HG02588 (cell line): ENCODE data around the gene DCAF4.

Experiments
- ATAC-seq: cut with Tn5 transposase; IDR thresholded peaks from one replicate; pipeline ENCODE4 v1.9.1; 2021; ENCODE audit warnings: mild to moderate bottlenecking, moderate library complexity; ENCODE audit not compliant: unreplicated experiment

DCAF4 gene

DNA sequence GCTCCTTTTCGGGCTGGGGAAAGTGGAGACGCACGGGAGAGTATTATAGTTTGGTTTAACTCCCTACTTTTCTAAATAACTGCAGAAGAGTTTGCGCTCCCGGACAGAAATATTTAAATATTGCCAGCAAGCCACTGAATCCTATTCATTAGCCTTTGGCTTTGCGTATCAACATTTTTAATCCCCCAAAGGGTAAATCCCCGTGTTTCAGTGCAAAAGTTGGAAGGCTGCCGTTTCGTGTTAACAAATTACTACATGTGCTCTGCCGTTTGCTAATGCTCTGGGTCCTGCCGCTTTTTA is 32.0 kb upstream of the DCAF4 start:
- ATAC-seq, result no peak

DNA sequence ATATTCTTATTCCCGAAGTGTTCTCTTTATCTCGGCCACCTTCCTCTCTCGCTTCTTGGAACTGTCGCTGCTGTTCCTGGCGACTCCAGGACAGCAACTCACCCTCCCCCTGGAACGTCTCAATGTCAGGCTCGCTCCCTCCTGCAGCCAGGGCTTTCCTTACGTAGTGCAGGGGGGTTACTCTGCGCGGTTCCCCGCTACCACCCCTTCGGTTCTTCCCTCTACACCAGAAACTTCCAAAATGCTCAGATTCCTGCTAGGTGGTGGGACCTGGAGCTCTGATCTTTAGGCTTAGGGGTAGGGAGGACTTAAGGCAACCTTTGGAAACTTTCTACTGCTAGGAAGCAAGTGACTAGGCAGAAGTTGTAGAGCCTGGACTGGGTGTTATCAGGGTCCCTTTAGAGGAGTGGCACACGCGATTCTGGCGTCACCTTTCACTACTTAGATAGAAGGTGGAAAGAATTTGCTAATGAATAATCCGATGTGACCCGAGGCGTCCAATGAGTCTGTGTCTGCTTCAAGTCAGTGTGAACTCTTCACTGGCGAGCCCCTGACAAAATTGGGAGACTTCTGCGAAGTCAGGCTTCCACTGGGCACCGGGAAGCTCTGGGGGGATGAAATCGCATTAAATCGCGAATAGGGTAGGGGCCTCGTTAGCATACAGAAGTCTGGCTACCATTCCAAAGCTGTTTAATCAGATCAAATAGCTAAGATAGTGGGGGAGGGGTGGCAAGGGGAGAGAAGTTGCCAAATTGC is 31.5 kb upstream of the DCAF4 start:
- no peak for ATAC-seq

DNA sequence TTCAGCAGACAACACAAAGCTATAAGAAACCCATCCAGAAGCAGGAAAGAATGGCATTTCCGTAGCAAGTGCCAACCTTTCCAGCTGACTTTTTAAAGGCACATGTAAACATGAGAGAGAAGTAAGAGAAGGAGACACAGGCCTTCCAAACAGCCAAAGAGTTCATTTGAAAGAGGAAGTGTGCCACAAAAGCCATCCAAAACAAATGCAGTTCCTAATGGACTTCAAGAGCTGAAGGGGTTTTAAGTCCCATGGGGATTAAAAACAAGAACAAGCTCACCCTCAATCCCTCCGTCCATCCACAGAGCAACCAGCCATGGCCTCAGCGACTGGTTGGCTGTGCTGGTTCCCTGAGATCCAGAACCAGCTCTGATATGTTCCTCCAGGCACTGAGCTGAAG is 27.8 kb upstream of the DCAF4 start:
- ATAC-seq, result no peak

DNA sequence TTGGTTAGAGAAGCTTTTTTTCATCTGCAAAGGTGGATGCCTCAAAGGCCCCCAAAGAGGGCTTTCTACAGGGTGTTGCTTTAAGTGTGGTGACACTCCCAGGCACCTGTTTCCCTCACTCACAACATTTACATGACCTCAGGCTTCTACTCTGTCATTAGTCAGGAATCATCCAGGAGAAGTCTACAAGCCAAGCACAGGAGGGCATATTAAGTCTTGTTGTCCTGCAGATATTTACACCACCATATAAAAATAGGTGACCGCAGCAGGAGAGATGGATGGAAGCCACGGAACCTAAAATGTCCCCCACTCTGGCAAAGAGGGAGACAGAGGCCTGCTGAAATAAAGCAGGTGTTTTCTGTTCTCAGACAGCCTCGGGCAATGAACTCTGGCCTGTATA is 24.9 kb upstream of the DCAF4 start:
- ATAC-seq, result no peak

DNA sequence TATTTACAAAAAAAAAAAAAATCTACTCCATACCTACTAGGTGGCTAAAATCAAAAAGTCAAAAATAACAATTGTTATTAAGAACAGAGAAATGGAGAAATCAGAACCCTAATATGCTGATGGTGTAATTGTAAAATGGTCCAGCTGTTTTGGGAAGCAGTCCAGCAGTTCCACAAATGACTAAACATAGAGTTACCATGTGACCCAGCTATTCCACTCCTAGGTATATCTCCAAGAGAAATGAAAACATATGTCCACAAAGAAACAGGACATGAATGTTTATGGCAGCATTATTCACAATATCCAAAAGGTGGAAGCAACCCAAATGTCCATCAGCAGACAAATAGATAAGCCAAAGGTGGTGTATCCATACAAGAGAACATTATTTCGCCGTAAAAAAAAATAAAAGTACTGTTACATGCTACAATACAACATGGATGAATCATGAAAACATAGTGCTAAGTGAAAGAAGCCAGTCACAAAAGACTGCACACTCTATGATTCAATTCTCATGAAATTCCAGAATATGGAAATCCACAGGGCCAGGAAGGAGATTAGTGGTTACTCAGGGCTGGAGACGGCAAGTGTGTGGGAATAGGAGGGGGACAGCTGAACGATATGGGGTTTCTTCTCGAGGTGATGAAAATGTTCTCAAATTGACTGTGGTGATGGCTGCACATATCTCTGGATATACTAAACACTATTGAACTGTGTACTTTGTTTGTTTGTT is 23.3 kb upstream of the DCAF4 start:
- ATAC-seq, result no peak

DNA sequence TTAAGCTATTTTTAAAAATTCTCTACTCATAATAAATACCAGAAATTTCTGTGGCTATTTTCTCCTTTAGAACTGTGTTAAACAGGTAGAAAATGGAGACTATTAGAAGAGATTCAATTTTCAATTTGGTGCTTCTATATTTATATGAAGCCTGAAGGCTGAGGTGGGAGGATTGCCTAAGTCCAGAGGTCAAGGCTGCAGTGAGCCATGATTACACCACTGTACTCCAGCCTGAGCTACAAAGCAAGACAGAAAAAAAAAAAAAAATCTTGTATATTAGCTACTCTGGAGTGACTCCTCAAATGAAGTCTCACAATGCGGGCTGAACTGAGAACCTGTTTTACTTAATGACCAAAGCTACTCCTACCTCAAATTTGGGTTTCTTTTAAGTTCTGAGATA is 22.5 kb upstream of the DCAF4 start:
- ATAC-seq, result no peak

DNA sequence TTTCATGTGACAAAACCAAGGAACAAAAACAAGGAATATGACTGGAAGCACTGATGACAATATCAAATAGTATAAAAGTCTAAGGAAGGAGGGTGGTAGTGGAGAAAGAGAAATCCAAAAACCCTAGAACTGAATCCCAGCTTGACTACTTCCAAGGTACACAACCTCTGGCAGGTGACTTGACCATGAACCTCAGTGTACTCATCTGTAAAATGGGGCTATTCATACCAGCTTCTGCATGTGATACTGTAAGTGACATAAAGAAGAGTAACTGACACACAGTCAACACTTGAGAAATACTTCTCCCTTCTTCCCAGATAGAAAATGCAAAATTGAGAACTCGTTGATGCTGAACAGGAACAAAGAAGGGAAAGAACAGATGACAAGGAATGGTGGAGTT is 22.0 kb upstream of the DCAF4 start:
- ATAC-seq, result no peak

DNA sequence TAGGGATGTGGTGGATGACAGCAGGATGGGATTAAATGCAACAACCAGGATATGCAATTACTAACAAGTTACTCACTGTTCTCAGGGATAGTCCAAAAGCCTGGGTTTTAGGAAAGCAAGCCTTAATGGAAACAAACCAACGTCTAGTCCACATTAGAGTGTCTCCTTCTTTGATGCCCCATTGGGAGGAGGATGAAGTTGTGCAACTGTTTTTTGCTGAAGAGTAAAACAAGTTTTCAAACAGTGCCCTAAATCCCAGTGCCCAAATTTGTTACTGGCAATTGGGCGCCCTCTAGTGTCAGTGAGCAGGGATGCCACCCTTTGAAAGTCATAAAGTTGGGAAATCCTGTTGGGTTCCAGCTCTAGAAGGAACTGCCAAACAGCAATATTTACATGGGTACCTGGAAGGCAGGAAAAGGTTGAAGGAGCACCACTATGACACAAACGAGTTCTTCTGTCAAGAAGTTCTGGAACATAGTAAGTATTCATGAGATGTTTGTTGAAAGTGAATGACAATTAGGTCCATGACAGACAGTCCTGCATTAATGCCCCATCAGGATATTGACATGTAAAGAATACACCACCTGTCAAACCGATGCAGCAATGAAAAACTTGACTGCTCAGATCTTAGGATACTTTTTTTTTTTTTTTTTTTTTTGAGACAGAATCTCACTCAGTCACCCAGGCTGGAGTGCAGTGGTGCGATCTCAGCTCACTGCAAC is 21.3 kb upstream of the DCAF4 start:
- ATAC-seq, result no peak

DNA sequence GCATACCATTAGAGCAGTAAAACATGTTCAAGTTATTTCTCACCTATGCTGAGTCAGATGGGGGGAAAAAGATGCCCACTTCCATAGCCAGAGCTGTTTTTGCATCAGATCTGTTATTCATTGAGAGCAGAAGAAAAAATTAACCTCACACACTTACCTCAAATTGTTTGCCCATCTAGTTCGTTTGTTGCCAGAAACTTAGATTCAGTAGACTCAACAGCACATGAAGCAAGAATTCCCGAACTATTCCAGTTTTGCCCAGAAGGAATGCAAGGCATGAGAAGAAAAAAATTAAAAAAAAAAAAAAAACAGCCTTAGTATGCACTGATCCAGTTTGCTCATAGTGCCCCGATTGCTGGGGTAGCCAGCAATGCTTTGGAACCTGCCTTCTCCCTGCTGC is 19.9 kb upstream of the DCAF4 start:
- no peak for ATAC-seq

DNA sequence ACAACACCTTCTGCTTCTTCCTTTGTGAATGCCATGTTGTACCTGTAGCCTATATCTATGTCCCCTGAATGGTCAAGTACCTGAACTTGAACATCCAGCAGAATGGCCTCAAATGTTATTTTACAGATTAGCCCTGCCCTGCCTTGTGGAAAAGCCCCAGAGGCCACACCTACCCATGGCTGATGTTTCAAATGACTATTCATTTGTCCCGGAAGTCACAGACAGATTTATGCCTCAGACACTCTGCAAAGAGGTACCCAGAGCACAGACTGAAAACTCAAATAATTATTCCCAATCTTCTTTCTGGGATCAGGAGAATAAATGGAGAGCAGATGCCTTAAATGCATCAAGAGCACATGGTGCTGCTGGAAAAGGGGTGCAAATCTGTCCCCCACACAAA is 19.4 kb upstream of the DCAF4 start:
- ATAC-seq, result no peak

DNA sequence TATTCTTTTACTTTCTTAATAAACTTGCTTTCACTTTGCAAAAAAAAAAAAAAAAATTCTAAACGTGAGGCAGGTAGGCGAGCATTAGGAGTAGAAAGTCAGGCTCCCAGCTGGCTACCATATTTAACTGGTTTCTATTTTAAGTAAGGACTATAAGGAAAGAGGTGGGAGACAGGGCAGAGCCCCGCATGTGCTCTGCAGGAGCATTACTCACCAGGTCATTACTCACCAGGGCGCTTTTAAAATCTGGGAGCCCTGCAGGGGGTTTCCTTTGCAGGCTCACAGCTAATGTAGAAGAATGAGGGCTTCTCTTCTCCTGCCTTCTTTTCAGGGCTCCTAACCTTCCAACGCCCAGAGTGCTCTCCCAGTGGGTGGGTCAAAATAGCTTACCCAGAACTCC is 18.4 kb upstream of the DCAF4 start:
- ATAC-seq, result no peak

DNA sequence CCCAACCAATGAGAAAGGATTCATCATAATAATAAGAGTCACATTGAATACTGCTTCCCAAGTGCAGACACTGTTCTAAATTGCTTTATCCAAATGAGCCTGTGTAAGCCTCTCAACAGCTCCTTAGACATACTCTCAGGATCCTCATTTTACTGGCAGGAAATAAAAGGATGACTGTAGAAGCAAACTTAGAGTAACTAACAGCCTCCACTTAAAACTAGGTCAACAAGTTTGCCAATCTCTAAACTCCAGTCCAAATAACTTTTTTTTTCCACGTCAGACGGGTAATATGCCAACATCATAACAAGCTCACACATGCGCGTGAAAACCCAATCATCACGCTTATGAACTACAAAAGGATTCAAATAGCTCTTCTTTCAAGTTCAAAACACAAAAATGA is 17.1 kb upstream of the DCAF4 start:
- ATAC-seq, result no peak

DNA sequence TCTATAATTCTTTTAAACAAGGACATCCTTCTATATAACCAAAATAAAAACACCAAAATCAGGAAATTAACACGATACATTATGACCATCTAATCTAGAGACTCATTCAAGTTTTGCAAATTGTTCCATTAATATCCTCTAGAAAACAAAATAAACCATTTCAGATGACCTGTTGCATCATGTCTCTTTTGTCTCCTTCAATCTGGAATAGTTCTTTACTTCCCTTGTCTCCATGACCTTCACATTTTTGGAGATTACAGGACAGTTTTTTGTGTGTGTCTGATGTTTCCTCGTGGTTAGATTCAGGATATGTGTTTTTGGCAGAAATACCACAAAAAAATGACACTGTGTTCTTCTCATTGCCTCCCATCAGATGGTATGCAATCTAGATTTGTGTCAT is 12.5 kb upstream of the DCAF4 start:
- no peak for ATAC-seq

DNA sequence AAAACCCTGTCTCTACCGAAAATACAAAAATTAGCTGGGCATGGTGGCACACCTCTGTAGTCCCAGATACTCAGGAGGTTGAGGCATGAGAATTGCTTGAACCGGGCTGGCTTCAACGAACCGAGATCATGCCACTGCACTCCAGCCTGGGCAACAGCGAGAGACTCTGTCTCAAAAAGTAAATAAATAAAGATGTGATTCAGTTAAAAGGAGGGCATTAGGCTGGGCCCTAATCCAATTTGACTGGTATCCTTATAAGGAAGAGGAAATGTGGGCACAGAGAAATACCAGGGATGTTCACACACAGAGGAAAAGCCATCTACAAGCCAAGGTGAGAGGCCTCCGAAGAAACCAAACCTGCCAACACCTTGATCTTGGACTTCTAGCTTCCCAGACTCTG is 10.1 kb upstream of the DCAF4 start:
- no peak for ATAC-seq

DNA sequence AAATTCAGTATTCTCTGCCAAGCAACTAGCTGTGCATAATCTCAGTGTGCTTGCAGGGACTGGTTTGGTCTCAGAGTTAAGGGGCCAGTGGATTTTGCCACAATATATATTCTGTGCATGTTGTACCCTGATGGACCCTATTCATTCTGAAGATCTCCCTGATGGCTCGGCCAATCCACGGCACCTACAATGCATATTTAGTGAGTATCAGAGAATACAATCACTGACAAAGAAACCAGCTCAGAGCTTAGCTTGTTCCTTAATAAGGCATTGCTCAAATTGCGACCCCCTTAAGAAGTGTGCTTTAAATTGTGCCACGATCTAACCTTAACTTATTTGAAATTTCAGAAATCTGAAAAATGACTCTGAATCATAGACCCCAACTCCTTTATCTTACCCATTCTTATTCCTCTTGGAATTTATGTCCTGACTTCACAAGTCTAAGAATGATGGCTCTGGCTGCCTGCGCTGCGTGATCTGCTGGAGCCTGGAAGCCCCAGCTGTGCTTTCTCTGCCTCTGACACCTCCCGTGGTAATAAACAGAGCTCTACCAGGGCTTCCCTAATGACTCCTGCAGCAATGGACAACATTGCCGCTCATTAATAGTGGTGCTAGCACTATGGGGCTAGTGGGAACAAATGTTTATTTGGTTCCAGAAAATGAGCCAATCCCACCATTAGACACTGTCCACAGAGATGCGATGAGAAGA is 9.0 kb upstream of the DCAF4 start:
- no peak for ATAC-seq

DNA sequence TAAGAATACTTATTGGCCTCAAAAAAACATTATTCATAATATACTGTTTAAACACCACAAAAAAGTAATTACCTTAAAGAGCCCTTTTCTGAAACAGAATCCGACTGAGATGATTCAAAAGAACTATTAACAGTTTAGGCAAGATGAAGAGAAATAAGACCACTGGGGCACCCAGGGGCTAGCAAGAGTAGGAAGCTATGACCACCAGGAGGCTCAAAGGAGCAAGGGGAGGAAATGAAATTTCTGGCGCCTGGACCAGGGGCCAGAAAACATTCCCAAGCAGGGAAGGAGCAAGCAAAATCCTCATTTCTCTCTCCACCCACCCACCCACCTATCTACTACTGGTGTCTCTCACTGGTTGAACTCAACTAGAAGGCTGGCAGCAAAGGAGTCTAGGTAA is 6.3 kb upstream of the DCAF4 start:
- no peak for ATAC-seq

DNA sequence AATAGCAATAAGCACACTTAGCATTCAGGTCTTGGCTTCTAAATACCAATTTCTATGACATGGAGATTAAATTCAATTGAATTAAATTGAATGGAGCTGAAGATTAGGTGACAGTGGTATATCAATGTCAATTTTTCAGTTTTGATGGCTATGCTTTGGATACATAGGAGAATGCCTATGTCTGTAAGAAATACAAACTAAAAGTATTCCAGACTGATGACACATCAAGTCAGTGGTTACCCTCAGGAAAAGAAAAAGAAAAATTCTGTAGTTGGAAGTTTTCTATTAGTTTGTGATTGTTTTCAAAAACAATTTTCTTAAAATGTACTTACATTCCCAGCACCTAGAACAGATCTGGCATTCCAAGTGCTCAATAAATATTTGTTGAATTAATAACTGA is 4.9 kb upstream of the DCAF4 start:
- ATAC-seq, result no peak

DNA sequence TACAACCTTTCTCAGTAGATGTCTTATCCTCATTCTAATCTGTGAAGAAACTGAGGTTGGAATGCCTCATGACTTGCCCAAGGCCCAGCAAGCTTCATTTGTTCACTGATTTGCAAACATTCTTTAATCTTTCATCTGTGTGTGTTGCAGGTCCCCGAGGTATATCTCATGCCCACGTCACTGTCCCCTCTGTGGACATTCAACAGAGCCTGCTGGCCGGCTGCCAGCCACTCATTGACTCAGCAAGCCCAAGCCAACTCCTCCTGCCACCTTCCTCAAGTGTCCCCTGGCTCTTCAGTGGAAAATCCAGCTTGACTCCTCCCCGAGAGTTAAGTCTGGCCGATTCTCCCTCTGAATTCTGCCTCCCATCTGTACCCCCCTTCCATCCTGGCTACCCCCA is 1.9 kb upstream of the DCAF4 start:
- ATAC-seq, result no peak

DNA sequence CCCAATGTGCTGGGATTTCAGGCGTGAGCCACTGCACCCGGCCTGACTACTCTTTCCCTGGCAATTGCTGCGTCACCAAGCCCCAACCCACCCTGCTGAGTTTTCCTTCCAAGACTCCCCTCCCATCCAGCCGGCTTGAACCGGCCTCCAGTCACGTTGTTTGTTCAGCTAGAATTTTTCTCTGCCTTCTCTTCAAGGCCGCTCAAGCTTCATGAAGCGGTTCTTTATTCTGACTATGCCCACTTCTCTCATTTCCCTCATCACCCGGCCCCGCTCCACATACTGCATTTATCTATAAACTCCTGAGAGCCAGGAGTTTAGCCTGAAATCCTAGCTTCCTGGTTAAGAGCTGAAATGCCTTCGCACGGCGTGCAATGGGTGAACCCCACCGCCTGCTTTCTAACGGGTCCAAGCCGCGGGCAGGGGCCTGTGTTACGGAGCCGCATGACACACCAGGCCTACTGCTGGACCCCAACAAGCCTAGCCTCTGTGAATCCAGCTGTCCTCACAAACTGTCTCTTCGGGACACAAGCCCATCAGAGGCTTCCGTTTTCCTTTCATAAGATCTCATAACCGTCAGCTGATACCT is 999 bp upstream of the DCAF4 start:
- ATAC-seq, result no peak

DNA sequence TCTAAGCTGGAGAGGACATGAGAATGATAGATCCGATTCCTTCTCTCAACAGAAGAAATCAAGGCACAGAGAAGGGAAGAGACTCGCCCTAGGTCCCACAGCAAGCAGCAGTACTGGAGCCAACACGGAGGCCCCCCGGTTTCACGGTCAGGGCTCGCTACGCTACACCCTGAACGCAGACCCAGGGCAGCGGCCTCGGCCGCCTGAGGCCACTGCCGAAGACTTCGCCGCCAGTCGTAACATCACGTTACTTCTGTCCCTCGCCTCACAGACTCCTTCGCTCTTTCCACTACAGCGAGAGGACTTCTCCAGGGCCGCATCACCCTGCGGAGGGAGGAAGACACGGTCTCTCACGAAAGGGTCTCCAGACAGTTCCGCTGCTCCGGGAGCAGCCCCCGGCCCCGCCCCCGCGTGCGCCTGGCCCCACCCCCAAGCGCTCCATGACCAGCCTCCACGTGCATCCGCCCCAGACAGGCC is 411 bp upstream of the DCAF4 start:
- peak; percentile 14 for ATAC-seq

DNA sequence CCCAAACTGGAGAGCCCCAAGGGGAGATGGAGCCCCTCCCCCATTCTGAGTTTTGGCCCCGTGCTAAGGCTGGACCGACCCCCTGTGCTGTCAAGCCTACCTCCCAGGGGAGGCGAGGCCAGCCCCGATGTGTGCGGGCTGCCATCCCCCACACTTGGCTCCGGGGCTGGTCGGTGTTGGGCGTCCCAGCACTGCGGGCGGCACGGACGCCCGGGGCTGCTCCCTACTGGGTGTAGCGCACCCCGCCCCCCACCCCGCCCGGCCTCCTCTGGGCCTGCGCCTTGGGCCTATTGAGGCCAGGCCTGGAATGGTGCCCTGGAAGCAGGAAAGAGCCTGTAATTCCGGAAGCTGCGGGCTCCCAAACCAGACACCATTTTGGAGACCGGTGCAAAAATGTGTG is 2.6 kb downstream of the DCAF4 start:
- no peak for ATAC-seq
